H9 (cell line): Measurements from ENCODE around the gene RARS2. TPM values are rescaled to one million over a fixed set of nuclear protein-coding genes. Genes with fewer than 3 reads are reported as not detected.

Source experiments
- DNase-seq: peaks from one replicate; pipeline ENCODE4 v3.0.0-alpha.2; 2017
- H2AFZ ChIP-seq: one replicate; pipeline ENCODE4 v1.6.1; 2013; ENCODE audit warnings: mild to moderate bottlenecking, low read length, control low read depth, moderate library complexity
- H2AK5ac ChIP-seq: 2 replicates; pipeline ENCODE4 v1.6.1; 2013; ENCODE audit warnings: low read length, control low read depth, mixed read lengths; ENCODE audit not compliant: insufficient read length
- H2BK120ac ChIP-seq: one replicate; pipeline ENCODE4 v1.6.1; 2013; ENCODE audit warnings: low read depth, mild to moderate bottlenecking, low read length, control low read depth, inconsistent platforms; ENCODE audit not compliant: poor library complexity, severe bottlenecking
- H2BK12ac ChIP-seq: 2 replicates; pipeline ENCODE4 v1.6.1; 2013; ENCODE audit warnings: low read length, control low read depth, mixed read lengths, low read depth; ENCODE audit not compliant: insufficient read length
- H2BK15ac ChIP-seq: 2 replicates; pipeline ENCODE4 v1.6.1; 2013; ENCODE audit warnings: low read depth, low read length, control low read depth
- H2BK20ac ChIP-seq: one replicate; pipeline ENCODE4 v1.6.1; 2013; ENCODE audit warnings: low read depth, mild to moderate bottlenecking, low read length, control low read depth, inconsistent platforms; ENCODE audit not compliant: poor library complexity, severe bottlenecking
- H2BK5ac ChIP-seq: 2 replicates; pipeline ENCODE4 v1.6.1; 2013; ENCODE audit warnings: low read length, control low read depth, mixed read lengths; ENCODE audit not compliant: insufficient read length
- H3K14ac ChIP-seq: 2 replicates; pipeline ENCODE4 v1.6.1; 2013; ENCODE audit warnings: low read length, control low read depth; ENCODE audit not compliant: insufficient read depth
- H3K18ac ChIP-seq: 2 replicates; pipeline ENCODE4 v1.6.1; 2013; ENCODE audit warnings: low read depth, mild to moderate bottlenecking, mixed read lengths, low read length, control low read depth; ENCODE audit not compliant: insufficient read length
- H3K23ac ChIP-seq: 2 replicates; pipeline ENCODE4 v1.6.1; 2013; ENCODE audit warnings: low read length, control low read depth, mixed read lengths, low read depth; ENCODE audit not compliant: insufficient read length
- H3K23me2 ChIP-seq: 2 replicates; pipeline ENCODE4 v1.6.1; 2013; ENCODE audit warnings: low read depth, mild to moderate bottlenecking, mixed read lengths, low read length, control low read depth; ENCODE audit not compliant: insufficient read length, poor library complexity, severe bottlenecking
- H3K27ac ChIP-seq: 2 replicates; pipeline ENCODE4 v1.5.1; 2013; ENCODE audit warnings: low read length, control low read depth, mixed read lengths, low read depth; ENCODE audit not compliant: insufficient read length
- H3K27me3 ChIP-seq: 2 replicates; pipeline ENCODE4 v1.6.1; 2013; ENCODE audit warnings: low read length, control low read depth, inconsistent platforms; ENCODE audit not compliant: insufficient read depth
- H3K4ac ChIP-seq: 2 replicates; pipeline ENCODE4 v1.6.1; 2013; ENCODE audit warnings: low read depth, mild to moderate bottlenecking, control low read depth, inconsistent platforms, low read length, moderate library complexity
- H3K4me1 ChIP-seq: 2 replicates; pipeline ENCODE4 v1.6.1; 2013; ENCODE audit warnings: low read length, control low read depth, inconsistent platforms; ENCODE audit not compliant: insufficient read depth
- H3K4me2 ChIP-seq: 2 replicates; pipeline ENCODE4 v1.6.1; 2013; ENCODE audit warnings: low read length, control low read depth, mixed read lengths; ENCODE audit not compliant: insufficient read length, insufficient read depth
- H3K56ac ChIP-seq: 2 replicates; pipeline ENCODE4 v1.6.1; 2013; ENCODE audit warnings: low read depth, mild to moderate bottlenecking, mixed read lengths, low read length, control low read depth; ENCODE audit not compliant: insufficient read length
- H3K79me1 ChIP-seq: 2 replicates; pipeline ENCODE4 v1.6.1; 2013; ENCODE audit warnings: low read depth, mild to moderate bottlenecking, moderate library complexity, low read length, control low read depth, inconsistent platforms; ENCODE audit not compliant: insufficient read depth, poor library complexity, severe bottlenecking
- H3K79me2 ChIP-seq: 2 replicates; pipeline ENCODE4 v1.6.1; 2013; ENCODE audit warnings: low read length, control low read depth, inconsistent platforms; ENCODE audit not compliant: insufficient read depth
- H3K9ac ChIP-seq: 2 replicates; pipeline ENCODE4 v1.6.1; 2013; ENCODE audit warnings: low read length, control low read depth, mixed read lengths; ENCODE audit not compliant: insufficient read length; ENCODE audit errors: extremely low read depth
- H3K9me3 ChIP-seq: one replicate; pipeline ENCODE4 v1.6.1; 2013; ENCODE audit warnings: low read depth, low read length, inconsistent platforms; ENCODE audit not compliant: control insufficient read depth
- H3T11ph ChIP-seq: one replicate; pipeline ENCODE4 v1.6.1; 2013; ENCODE audit warnings: mild to moderate bottlenecking, low read length, control low read depth, inconsistent platforms
- H4K20me1 ChIP-seq: one replicate; pipeline ENCODE4 v1.6.1; 2013; ENCODE audit not compliant: control insufficient read depth, insufficient read length, insufficient read depth
- H4K5ac ChIP-seq: 2 replicates; pipeline ENCODE4 v1.6.1; 2013; ENCODE audit warnings: low read depth, mild to moderate bottlenecking, mixed read lengths, low read length, control low read depth; ENCODE audit not compliant: insufficient read length
- H4K8ac ChIP-seq: replicated peaks from 2 replicates; pipeline ENCODE4 v1.6.1; 2013; ENCODE audit warnings: low read length, control low read depth, mixed read lengths, low read depth; ENCODE audit not compliant: insufficient read length
- H4K91ac ChIP-seq: 2 replicates; pipeline ENCODE4 v1.6.1; 2013; ENCODE audit warnings: low read depth, mild to moderate bottlenecking, moderate library complexity, mixed read lengths, low read length, control low read depth; ENCODE audit not compliant: insufficient read length
- H3K27ac Mint-ChIP-seq, 3 experiments: 2 replicates in 2 of 3; 3 replicates in 1 of 3; pipeline ENCODE4 v1.8.0; 2020 to 2021; ENCODE audit warnings: mixed read lengths in 3 of 3, mild to moderate bottlenecking in 1 of 3, moderate library complexity in 1 of 3
- H3K27me3 Mint-ChIP-seq: 2 replicates; pipeline ENCODE4 v1.8.0; 2021; ENCODE audit warnings: low read depth, mild to moderate bottlenecking, moderate library complexity, mixed read lengths
- H3K36me3 Mint-ChIP-seq, 3 experiments: 2 replicates in 2 of 3; 3 replicates in 1 of 3; pipeline ENCODE4 v1.8.0; 2020 to 2021; ENCODE audit warnings: low read depth in 3 of 3, mixed read lengths in 3 of 3; ENCODE audit not compliant: insufficient read depth in 1 of 3
- H3K4me1 Mint-ChIP-seq, 2 experiments: 2 replicates each; pipeline ENCODE4 v1.8.0; 2020; ENCODE audit warnings: mixed read lengths in 2 of 2
- H3K4me3 Mint-ChIP-seq, 2 experiments: 2 replicates in 1 of 2; 3 replicates in 1 of 2; pipeline ENCODE4 v1.8.0; 2020 to 2021; ENCODE audit warnings: mild to moderate bottlenecking in 2 of 2, mixed read lengths in 2 of 2, moderate library complexity in 1 of 2
- H3K9me3 Mint-ChIP-seq, 2 experiments: 2 replicates in 1 of 2; 3 replicates in 1 of 2; pipeline ENCODE4 v1.8.0; 2020; ENCODE audit warnings: mild to moderate bottlenecking in 2 of 2, mixed read lengths in 2 of 2, moderate library complexity in 1 of 2
- WGBS: extraction: QIAGEN DNeasy Blood & Tissue Kit; methylation state at CpG from one replicate; pipeline ENCODE4 v1.1.7; 2013; ENCODE audit warnings: missing lambda C conversion rate, low lambda C conversion rate, mixed read lengths; ENCODE audit not compliant: insufficient read length; ENCODE audit errors: extremely low coverage; 5-methylcytosine and 5-hydroxymethylcytosine counted together
- total RNA-seq: library from RNA; stranded (reverse); gene quantifications from 2 replicates; pipeline ENCODE4 v1.2.1, GENCODE V29; 2021
- TF ChIP-seq, protein P1 (sequence below): fragments of 200-600 bp; sonication (generic); conservative IDR thresholded peaks from 3 replicates; pipeline ENCODE4 v1.8.0; 2021; ENCODE audit warnings: antibody characterized with exemption, mild to moderate bottlenecking

The RARS2 gene
- total RNA-seq, 1 experiment from 2014 or later = 45.1 TPM

DNA sequence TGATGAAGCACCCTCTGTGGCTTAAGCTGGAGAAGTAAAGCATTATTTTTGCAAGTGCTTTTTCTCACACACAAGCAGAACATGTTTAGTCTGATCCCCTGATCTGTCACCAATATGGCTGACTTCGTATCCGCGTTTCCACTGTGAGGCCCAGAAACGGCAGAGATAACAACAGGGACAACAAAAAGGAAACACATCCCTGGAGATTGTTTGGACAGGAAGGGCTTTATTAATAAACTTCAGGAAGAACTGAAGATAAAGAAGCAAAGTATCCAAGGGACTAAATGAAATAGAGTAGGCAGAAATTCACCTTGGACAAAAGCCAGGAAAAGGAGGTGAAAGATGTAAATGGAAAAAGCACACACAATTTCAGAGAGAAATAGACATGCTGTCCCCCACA, 49.2 kb downstream of the RARS2 start:
- Mint-ChIP-seq H3K27me3 (no peaks in the 10 kb centered on the region), H3K27ac (no peak overlapping the region; a peak in 1 of 7 replicates), H3K9me3 (peaks cover 11 to 13% of the 10 kb centered on the region in 2 experiments; a peak in 2 of 5 replicates), H3K36me3 (peaks cover 40 to 65% (median 52%) of the 10 kb centered on the region in 3 experiments), H3K4me3 (no peak overlapping the region), H3K4me1 (no peaks in the 10 kb centered on the region)
- Histone ChIP-seq H3K56ac (no peak overlapping the region), H3K79me2 (no peaks in the 10 kb centered on the region), H3K4me1 (no peaks in the 10 kb centered on the region), H2BK5ac (no peak overlapping the region), H2BK15ac (no peak overlapping the region), H2BK12ac (no peak overlapping the region), H3K4ac (no peak overlapping the region), H3T11ph (no peak overlapping the region), H4K20me1 (no peaks in the 10 kb centered on the region), H3K18ac (no peak overlapping the region), H3K27me3 (no peaks in the 10 kb centered on the region), H4K8ac (no peak overlapping the region), H2AFZ (no peak overlapping the region), H4K5ac (no peak overlapping the region), H3K9me3 (no peaks in the 10 kb centered on the region), H3K23me2 (no peaks in the 10 kb centered on the region), H2AK5ac (no peak overlapping the region), H3K23ac (no peak overlapping the region), H3K9ac (no peak overlapping the region), H2BK120ac (no peak overlapping the region), H3K14ac (no peak overlapping the region), H3K79me1 (no peaks in the 10 kb centered on the region), H3K4me2 (no peak overlapping the region), H3K27ac (no peak overlapping the region), H4K91ac (no peak overlapping the region), H2BK20ac (no peak overlapping the region)
- no CpG with 5 or more reads among the region's 4 CpGs for WGBS
- DNase-seq = no peak
- TF ChIP-seq, protein P1, sequence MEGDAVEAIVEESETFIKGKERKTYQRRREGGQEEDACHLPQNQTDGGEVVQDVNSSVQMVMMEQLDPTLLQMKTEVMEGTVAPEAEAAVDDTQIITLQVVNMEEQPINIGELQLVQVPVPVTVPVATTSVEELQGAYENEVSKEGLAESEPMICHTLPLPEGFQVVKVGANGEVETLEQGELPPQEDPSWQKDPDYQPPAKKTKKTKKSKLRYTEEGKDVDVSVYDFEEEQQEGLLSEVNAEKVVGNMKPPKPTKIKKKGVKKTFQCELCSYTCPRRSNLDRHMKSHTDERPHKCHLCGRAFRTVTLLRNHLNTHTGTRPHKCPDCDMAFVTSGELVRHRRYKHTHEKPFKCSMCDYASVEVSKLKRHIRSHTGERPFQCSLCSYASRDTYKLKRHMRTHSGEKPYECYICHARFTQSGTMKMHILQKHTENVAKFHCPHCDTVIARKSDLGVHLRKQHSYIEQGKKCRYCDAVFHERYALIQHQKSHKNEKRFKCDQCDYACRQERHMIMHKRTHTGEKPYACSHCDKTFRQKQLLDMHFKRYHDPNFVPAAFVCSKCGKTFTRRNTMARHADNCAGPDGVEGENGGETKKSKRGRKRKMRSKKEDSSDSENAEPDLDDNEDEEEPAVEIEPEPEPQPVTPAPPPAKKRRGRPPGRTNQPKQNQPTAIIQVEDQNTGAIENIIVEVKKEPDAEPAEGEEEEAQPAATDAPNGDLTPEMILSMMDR = no peak
